HepG2 (cell line): ENCODE results near the gene RGS7. TPM values are rescaled to one million over a fixed set of nuclear protein-coding genes. Genes with fewer than 3 reads are reported as not detected.

Experiments
- ATAC-seq: fragments of 200-7000 bp; cut with Tn5 transposase; 3 replicates; pipeline ENCODE4 v1.9.1; 2020; ENCODE audit warnings: mild to moderate bottlenecking, moderate library complexity
- BruUV-seq: library from RNA; stranded (reverse); fragments of 400-500 nt; replicated peaks from 2 replicates; lab custom pipeline; 2021; lab: Mats Ljungman, UMichigan
- CTCF ChIA-PET: fragments of 300-600 bp; formaldehyde crosslinking; extraction: SDS; loops from one replicate; lab custom pipeline; 2021; ENCODE audit warnings: low total read pairs, inconsistent platforms, low intra/inter-chr PET ratio; lab: Yijun Ruan, JAX
- POLR2A ChIA-PET: fragments of 350-600 bp; sonication (Branson Sonifier 250); formaldehyde crosslinking; loops from one replicate; lab custom pipeline; 2020; ENCODE audit warnings: antibody characterized with exemption, inconsistent platforms; lab: Yijun Ruan, JAX
- DNase-seq: peaks from one replicate; pipeline ENCODE4 v3.0.0-alpha.2; 2015; ENCODE audit warnings: low spot score
- FAIRE-seq: peaks from 3 replicates; lab custom pipeline; 2011; peaks lifted over from hg19 to GRCh38; lab: Jason Lieb, UNC
- H2AFZ ChIP-seq: one replicate; pipeline ENCODE4 v1.6.1; 2011; ENCODE audit warnings: low read length, inconsistent platforms
- H3K27ac ChIP-seq: fragments of 300-600 bp; 3 replicates; pipeline ENCODE4 v1.8.0; 2011; ENCODE audit warnings: mixed run types, mild to moderate bottlenecking, mixed read lengths, low read length, inconsistent platforms; ENCODE audit not compliant: insufficient read depth; ENCODE audit errors: extremely low read length
- H3K27me3 ChIP-seq, 2 experiments: fragments of 200-600 bp in 1 of 2; 2 replicates in 1 of 2; 3 replicates in 1 of 2; pipeline versions ENCODE4 v1.6.0 to v1.8.0; 2011; ENCODE audit warnings: low read length in 2 of 2, mild to moderate bottlenecking in 2 of 2, moderate library complexity in 2 of 2, inconsistent platforms in 1 of 2; ENCODE audit not compliant: insufficient read depth in 2 of 2, control insufficient read depth in 1 of 2
- H3K36me3 ChIP-seq, 2 experiments: fragments of 200-600 bp in 1 of 2; replicated peaks in 1 of 2; 2 replicates in 1 of 2; 3 replicates in 1 of 2; pipeline versions ENCODE4 v1.5.1 to v1.8.0; 2011; ENCODE audit warnings: low read length in 2 of 2, inconsistent platforms in 1 of 2; ENCODE audit not compliant: insufficient read depth in 2 of 2, control insufficient read depth in 1 of 2
- H3K4me1 ChIP-seq: 2 replicates; pipeline ENCODE4 v1.5.1; 2012; ENCODE audit warnings: low read length, inconsistent platforms; ENCODE audit not compliant: insufficient read depth
- H3K4me2 ChIP-seq: 2 replicates; pipeline ENCODE4 v1.6.0; 2011; ENCODE audit warnings: low read depth, low read length, inconsistent platforms
- H3K4me3 ChIP-seq, 3 experiments: fragments of 200-600 bp in 1 of 3; sonication (generic), shearing (Covaris generic) in 1 of 3; replicated peaks in 1 of 3; 2 replicates each; pipeline ENCODE4 v1.5.1; 2011 to 2016; ENCODE audit warnings: low read length in 3 of 3, inconsistent platforms in 2 of 3, low read depth in 2 of 3, mild to moderate bottlenecking in 2 of 3, control low read depth in 1 of 3, mixed read lengths in 1 of 3; ENCODE audit not compliant: insufficient read depth in 1 of 3
- H3K79me2 ChIP-seq: one replicate; pipeline ENCODE4 v1.6.1; 2011; ENCODE audit warnings: low read length, inconsistent platforms; ENCODE audit not compliant: insufficient read depth
- H3K9ac ChIP-seq: 2 replicates; pipeline ENCODE4 v1.6.0; 2011; ENCODE audit warnings: mild to moderate bottlenecking, low read depth, low read length, inconsistent platforms; ENCODE audit not compliant: insufficient read depth
- H3K9me3 ChIP-seq: 2 replicates; pipeline ENCODE4 v1.5.1; 2012; ENCODE audit warnings: mild to moderate bottlenecking, low read length
- H4K20me1 ChIP-seq: 2 replicates; pipeline ENCODE4 v1.6.0; 2011; ENCODE audit warnings: inconsistent platforms, mild to moderate bottlenecking, low read length, moderate library complexity; ENCODE audit not compliant: insufficient read depth
- CBX1 ChIP-seq: IDR thresholded peaks from one replicate; pipeline ENCODE4 v1.6.1; 2016; ENCODE audit warnings: antibody characterized with exemption, low read depth
- RAD21 ChIP-seq: fragments of 450-650 bp; formaldehyde crosslinking; IDR thresholded peaks from 2 replicates; pipeline ENCODE4 v1.5.0; 2020; ENCODE audit warnings: mild to moderate bottlenecking
- RBM39 ChIP-seq: fragments of 200-400 bp; formaldehyde crosslinking; IDR thresholded peaks from one replicate; pipeline ENCODE4 v1.6.1; 2018; ENCODE audit warnings: antibody characterized with exemption, mild to moderate bottlenecking, low read depth, low read length; ENCODE audit not compliant: poor library complexity, severe bottlenecking
- REPIN1 ChIP-seq: sonication (generic); formaldehyde crosslinking; IDR thresholded peaks from 2 replicates; pipeline ENCODE4 v1.8.0; 2022; ENCODE audit warnings: missing genetic modification reagents, low read depth, mild to moderate bottlenecking, borderline replicate concordance
- TFDP1 ChIP-seq: IDR thresholded peaks from 2 replicates; pipeline ENCODE4 v1.6.1; 2016; ENCODE audit warnings: missing compliant biosample characterization, missing genetic modification reagents, borderline replicate concordance
- YEATS4 ChIP-seq: sonication (generic); formaldehyde crosslinking; IDR thresholded peaks from 2 replicates; pipeline ENCODE4 v1.4.0; 2020; ENCODE audit warnings: missing genetic modification reagents, borderline replicate concordance
- ZNF574 ChIP-seq: sonication (generic); formaldehyde crosslinking; IDR thresholded peaks from 2 replicates; pipeline ENCODE4 v1.4.0; 2020; ENCODE audit warnings: missing genetic modification reagents
- WGBS: methylation state at CpG from one replicate; pipeline ENCODE4 v1.1.6; 2017; ENCODE audit warnings: low lambda C conversion rate; 5-methylcytosine and 5-hydroxymethylcytosine counted together
- in situ Hi-C: cut with HindIII; loops from 2 replicates; pipeline ENCODE4 v1.10.0; 2017; ENCODE audit warnings: low pct_unique_long_range_greater_than_20kb; ENCODE audit not compliant: extremely low pct_ligation_motif_present
- intact Hi-C: fragments of 100-400 bp; cut with micrococcal nuclease; formaldehyde crosslinking; loops from one replicate; pipeline ENCODE4 v1.10.0; 2022; ENCODE audit not compliant: unreplicated experiment
- polyA plus RNA-seq, 8 experiments: library from polyadenylated mRNA; depleted of rRNA in 3 of 8; stranded (reverse) in 7 of 8; unstranded in 1 of 8; fragments of >200 nt; fragmentation: Illumina TruSeq in 4 of 8; extraction: Trizol in 4 of 8; gene quantifications; 2 replicates each; pipeline versions ENCODE4 v1.2.1 to v1.2.3, GENCODE V29; 2011 to 2016; ENCODE audit warnings: low read depth in 4 of 8, missing spikeins in 1 of 8, mixed read lengths in 1 of 8; ENCODE audit not compliant: insufficient read depth in 1 of 8
- total RNA-seq, 5 experiments: library from RNA; depleted of rRNA; stranded (reverse); fragments of >200 nt; fragmentation: Illumina TruSeq; extraction: Trizol; gene quantifications; 2 replicates each; pipeline ENCODE4 v1.2.3, GENCODE V29; 2016; ENCODE audit warnings: low read depth in 1 of 5

Gene RGS7
- total and polyA plus RNA-seq, 2 of the 13 experiments (the other 11 are each of a cell fraction or from before 2014, with no cell fraction given), result not detected

GRCh38 chr1:241181971-241182370, 175.0 kb downstream of the RGS7 start:
- Histone ChIP-seq H3K27me3 (no peaks in the 10 kb centered on the region), H3K4me1 (no peaks in the 10 kb centered on the region), H3K9me3 (no peaks in the 10 kb centered on the region), H4K20me1 (no peaks in the 10 kb centered on the region), H3K4me3 (no peak overlapping the region), H3K36me3 (no peaks in the 10 kb centered on the region), H3K27ac (no peak overlapping the region), H3K4me2 (no peak overlapping the region), H3K79me2 (no peaks in the 10 kb centered on the region), H3K9ac (no peak overlapping the region), H2AFZ (no peak overlapping the region)
- FAIRE-seq, result no peak
- no TSS peak for BruUV-seq
- TF ChIP-seq RBM39 (no peak), REPIN1 (CRISPR knock-in tag) (no peak), YEATS4 (CRISPR knock-in tag) (no peak), RAD21 (CRISPR knock-in tag) (no peak), ZNF574 (CRISPR knock-in tag) (no peak), TFDP1 (no peak), CBX1 (no peak)
- in situ Hi-C loops (no loop called here), intact Hi-C loops (no loop called here)
- WGBS, result 26% methylated on average over 5 of the region's 5 CpGs
- ChIA-PET POLR2A (no interaction called here), CTCF (no interaction called here)
- no peak for ATAC-seq
- no peak for DNase-seq
